Brain microvascular endothelial cell (primary cell): ENCODE results near the gene TREX2.

ENCODE experiments used
- DNase-seq: peaks from one replicate; pipeline ENCODE4 v3.0.0-alpha.2; 2020
- H3K27ac ChIP-seq: fragments of 250-450 bp; sonication (Bioruptor Pico); 2 replicates; pipeline ENCODE4 v1.5.1; 2020; ENCODE audit warnings: mild to moderate bottlenecking, moderate library complexity
- H3K27me3 ChIP-seq: fragments of 250-450 bp; sonication (Bioruptor Pico); replicated peaks from 2 replicates; pipeline ENCODE4 v1.5.1; 2020; ENCODE audit warnings: mild to moderate bottlenecking
- H3K36me3 ChIP-seq: fragments of 250-450 bp; sonication (Bioruptor Pico); replicated peaks from 2 replicates; pipeline ENCODE4 v1.5.1; 2020; ENCODE audit warnings: mild to moderate bottlenecking
- H3K4me3 ChIP-seq: 2 replicates; pipeline ENCODE4 v1.5.1; 2011; ENCODE audit warnings: low read depth, mild to moderate bottlenecking, control low read depth, low read length, moderate library complexity
- CTCF ChIP-seq: IDR thresholded peaks from 2 replicates; pipeline ENCODE4 v1.5.1; 2011; ENCODE audit warnings: low read depth, mild to moderate bottlenecking, moderate library complexity, low read length, control low read depth, inconsistent platforms; ENCODE audit errors: missing control alignments
- in situ Hi-C: cut with HindIII; loops from 2 replicates; pipeline ENCODE4 v1.10.0; 2017; ENCODE audit warnings: low sequenced_read_pairs, low pct_ligation_motif_present

TREX2 gene

GRCh38 chrX:153450114-153450948 is 4.5 kb upstream of the TREX2 start:
- in situ Hi-C loops, result no loop called here

GRCh38 chrX:153449368-153450113 is 3.7 kb upstream of the TREX2 start:
- H3K27me3 ChIP-seq, result no peaks in the 10 kb centered on the region
- no peak overlapping the region for H3K27ac ChIP-seq
- no peak for DNase-seq
- no peak for TF ChIP-seq CTCF
- H3K36me3 ChIP-seq, result no peaks in the 10 kb centered on the region
- H3K4me3 ChIP-seq, result no peak overlapping the region
- in situ Hi-C loops, result no loop called here

More at GRCh38 chrX:153450114-153450948, 4.5 kb upstream of the TREX2 start:
- no peak for TF ChIP-seq CTCF
- Histone ChIP-seq H3K27me3 (no peaks in the 10 kb centered on the region), H3K27ac (no peak overlapping the region), H3K36me3 (no peaks in the 10 kb centered on the region), H3K4me3 (no peak overlapping the region)
- no peak for DNase-seq

GRCh38 chrX:153448556-153449367 is 2.9 kb upstream of the TREX2 start:
- Histone ChIP-seq H3K36me3 (no peaks in the 10 kb centered on the region), H3K4me3 (no peak overlapping the region), H3K27me3 (no peaks in the 10 kb centered on the region), H3K27ac (no peak overlapping the region)
- in situ Hi-C loops, result no loop called here
- DNase-seq, result no peak
- TF ChIP-seq CTCF, result no peak

GRCh38 chrX:153447581-153447960 is 1.7 kb upstream of the TREX2 start:
- Histone ChIP-seq H3K4me3 (no peak overlapping the region), H3K36me3 (no peaks in the 10 kb centered on the region), H3K27ac (no peak overlapping the region), H3K27me3 (no peaks in the 10 kb centered on the region)
- DNase-seq, result no peak
- no peak for TF ChIP-seq CTCF
- in situ Hi-C loops, result no loop called here

GRCh38 chrX:153446950-153447580 is 1.2 kb upstream of the TREX2 start:
- Histone ChIP-seq H3K27ac (no peak overlapping the region), H3K27me3 (no peaks in the 10 kb centered on the region), H3K36me3 (no peaks in the 10 kb centered on the region), H3K4me3 (no peak overlapping the region)
- TF ChIP-seq CTCF, result no peak
- in situ Hi-C loops, result no loop called here
- DNase-seq, result no peak
